GM23338 (cell line): ENCODE data around the gene PTPA. TPM values are rescaled to one million over a fixed set of nuclear protein-coding genes. Genes with fewer than 3 reads are reported as not detected.

ENCODE experiments used
- ATAC-seq: fragments of 200-7000 bp; cut with Tn5 transposase; 3 replicates; pipeline ENCODE4 v1.9.1; 2020
- DNase-seq: peaks from one replicate; pipeline ENCODE4 v3.0.0-alpha.2; 2015; ENCODE audit warnings: low spot score
- H2AFZ ChIP-seq: fragments of 200-600 bp; sonication (generic); 2 replicates; pipeline ENCODE4 v1.8.0; 2016; ENCODE audit warnings: antibody characterized with exemption, mild to moderate bottlenecking, moderate library complexity
- H3F3A ChIP-seq: fragments of 200-600 bp; sonication (generic); replicated peaks from 2 replicates; pipeline ENCODE4 v1.8.0; 2017; ENCODE audit warnings: antibody characterized with exemption, mixed run types, low read depth
- H3K27ac ChIP-seq: fragments of 200-600 bp; sonication (generic); 2 replicates; pipeline ENCODE4 v1.6.1; 2016; ENCODE audit warnings: low read depth
- H3K27me3 ChIP-seq: fragments of 200-600 bp; sonication (generic); 2 replicates; pipeline ENCODE4 v1.8.0; 2016; ENCODE audit warnings: mild to moderate bottlenecking, mixed run types, moderate library complexity; ENCODE audit not compliant: insufficient read depth
- H3K36me3 ChIP-seq: fragments of 200-600 bp; sonication (generic); 2 replicates; pipeline ENCODE4 v1.8.0; 2016; ENCODE audit warnings: mild to moderate bottlenecking; ENCODE audit not compliant: insufficient read depth
- H3K4me1 ChIP-seq: fragments of 200-600 bp; sonication (generic); 2 replicates; pipeline ENCODE4 v1.8.0; 2016; ENCODE audit warnings: mild to moderate bottlenecking, moderate library complexity; ENCODE audit not compliant: insufficient read depth
- H3K4me2 ChIP-seq: fragments of 200-600 bp; sonication (generic); 2 replicates; pipeline ENCODE4 v1.7.1; 2017; ENCODE audit warnings: mixed run types
- H3K4me3 ChIP-seq: fragments of 200-600 bp; sonication (generic); 2 replicates; pipeline ENCODE4 v1.6.1; 2016; ENCODE audit warnings: mixed run types
- H3K79me2 ChIP-seq: fragments of 200-600 bp; sonication (generic); replicated peaks from 2 replicates; pipeline ENCODE4 v1.8.0; 2017; ENCODE audit warnings: mild to moderate bottlenecking; ENCODE audit not compliant: insufficient read depth
- H3K9me2 ChIP-seq: fragments of 200-600 bp; sonication (generic); 2 replicates; pipeline ENCODE4 v1.8.0; 2017; ENCODE audit not compliant: insufficient read depth
- H4K20me1 ChIP-seq: fragments of 200-600 bp; sonication (generic); replicated peaks from 2 replicates; pipeline ENCODE4 v1.8.0; 2017; ENCODE audit warnings: mild to moderate bottlenecking; ENCODE audit not compliant: insufficient read depth
- H3K27ac Mint-ChIP-seq: 2 replicates; pipeline ENCODE4 v1.8.0; 2020; ENCODE audit warnings: inconsistent platforms, mild to moderate bottlenecking, moderate library complexity, mixed read lengths
- H3K27me3 Mint-ChIP-seq: 3 replicates; pipeline ENCODE4 v1.8.0; 2022; ENCODE audit warnings: low read depth, mild to moderate bottlenecking, moderate library complexity, mixed read lengths, inconsistent platforms; ENCODE audit not compliant: insufficient read depth, poor library complexity
- H3K36me3 Mint-ChIP-seq: 3 replicates; pipeline ENCODE4 v1.8.0; 2021; ENCODE audit warnings: low read depth, mild to moderate bottlenecking, inconsistent platforms, moderate library complexity, mixed read lengths
- H3K4me1 Mint-ChIP-seq: 3 replicates; pipeline ENCODE4 v1.8.0; 2020; ENCODE audit warnings: mild to moderate bottlenecking, inconsistent platforms, mixed read lengths
- H3K4me3 Mint-ChIP-seq: 3 replicates; pipeline ENCODE4 v1.8.0; 2021; ENCODE audit warnings: moderate library complexity, mild to moderate bottlenecking, inconsistent platforms, mixed read lengths
- H3K9me3 Mint-ChIP-seq: 3 replicates; pipeline ENCODE4 v1.8.0; 2020; ENCODE audit warnings: moderate library complexity, mild to moderate bottlenecking, inconsistent platforms, mixed read lengths
- EZH2 ChIP-seq: fragments of 200-600 bp; sonication (generic); IDR thresholded peaks from one replicate; pipeline ENCODE4 v1.8.0; 2017; ENCODE audit warnings: antibody characterized with exemption, mild to moderate bottlenecking, low read depth; ENCODE audit not compliant: unreplicated experiment
- EZH2phosphoT487 ChIP-seq: fragments of 200-600 bp; sonication (generic); IDR thresholded peaks from one replicate; pipeline ENCODE4 v1.8.1; 2018; ENCODE audit warnings: antibody characterized with exemption; ENCODE audit not compliant: unreplicated experiment
- JUNB ChIP-seq: IDR thresholded peaks from one replicate; pipeline ENCODE4 v1.6.1; 2016; ENCODE audit warnings: antibody characterized with exemption; ENCODE audit not compliant: unreplicated experiment
- ZNF114 ChIP-seq: fragments of 250-450 bp; sonication (Bioruptor Pico); IDR thresholded peaks from 2 replicates; pipeline ENCODE4 v1.5.0; 2020; ENCODE audit warnings: mild to moderate bottlenecking, moderate library complexity
- ZNF331 ChIP-seq: fragments of 250-450 bp; sonication (Bioruptor Pico); IDR thresholded peaks from 2 replicates; pipeline ENCODE4 v1.5.0; 2020; ENCODE audit warnings: low read depth, mild to moderate bottlenecking, moderate library complexity
- ZNF462 ChIP-seq: fragments of 250-450 bp; sonication (Bioruptor Pico); IDR thresholded peaks from 2 replicates; pipeline ENCODE4 v1.5.0; 2020; ENCODE audit warnings: mild to moderate bottlenecking, moderate library complexity
- polyA plus RNA-seq: library from polyadenylated mRNA; unstranded; fragments of >200 nt; fragmentation: Nextera tagmentation; extraction: Ambion mirVana; gene quantifications from 2 replicates; pipeline ENCODE4 v1.2.1, GENCODE V29; 2016
- total RNA-seq: library from RNA; depleted of rRNA; stranded (reverse); fragments of >200 nt; shearing (Covaris generic); gene quantifications from 2 replicates; pipeline ENCODE4 v1.2.3, GENCODE V29; 2014
- TF ChIP-seq, protein P1 (sequence below): IDR thresholded peaks from 2 replicates; pipeline ENCODE4 v1.6.1; 2016; ENCODE audit warnings: antibody characterized with exemption

PTPA gene
- total and polyA plus RNA-seq, 2 experiments from 2014 or later, result 53.9 to 122 TPM

DNA sequence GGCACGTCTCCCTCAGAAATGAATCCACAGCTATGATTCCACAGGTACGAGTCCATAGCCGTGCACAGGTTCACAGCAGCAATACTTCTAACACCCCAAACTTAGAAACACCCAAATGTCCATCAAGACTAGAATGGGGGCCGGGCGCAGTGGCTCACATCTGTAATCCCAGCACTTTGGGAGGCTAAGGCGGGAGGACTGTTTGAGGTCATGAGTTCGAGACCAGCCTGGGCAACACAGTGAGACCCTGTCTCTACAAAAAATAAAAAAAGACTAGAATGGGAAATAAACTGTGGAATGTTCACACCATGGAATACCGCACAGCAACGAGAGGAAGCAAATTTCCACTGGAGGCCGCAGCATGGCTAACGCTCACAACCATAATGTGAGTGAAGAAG lies 34.6 kb upstream of the PTPA start:
- H4K20me1 ChIP-seq, result no peaks in the 10 kb centered on the region
- H3K79me2 ChIP-seq, result peaks cover 15% of the 10 kb centered on the region
- no peaks in the 10 kb centered on the region for H3K27me3 ChIP-seq
- peaks cover 12% of the 10 kb centered on the region for H3K27me3 Mint-ChIP-seq
- no peak overlapping the region for H3K4me2 ChIP-seq
- TF ChIP-seq JUNB (no peak), EZH2 (no peak), ZNF331 (no peak), ZNF114 (no peak), ZNF462 (CRISPR knock-in tag) (no peak), EZH2phosphoT487 (no peak)
- TF ChIP-seq, protein P1, sequence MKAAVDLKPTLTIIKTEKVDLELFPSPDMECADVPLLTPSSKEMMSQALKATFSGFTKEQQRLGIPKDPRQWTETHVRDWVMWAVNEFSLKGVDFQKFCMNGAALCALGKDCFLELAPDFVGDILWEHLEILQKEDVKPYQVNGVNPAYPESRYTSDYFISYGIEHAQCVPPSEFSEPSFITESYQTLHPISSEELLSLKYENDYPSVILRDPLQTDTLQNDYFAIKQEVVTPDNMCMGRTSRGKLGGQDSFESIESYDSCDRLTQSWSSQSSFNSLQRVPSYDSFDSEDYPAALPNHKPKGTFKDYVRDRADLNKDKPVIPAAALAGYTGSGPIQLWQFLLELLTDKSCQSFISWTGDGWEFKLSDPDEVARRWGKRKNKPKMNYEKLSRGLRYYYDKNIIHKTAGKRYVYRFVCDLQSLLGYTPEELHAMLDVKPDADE, result no peak
- H3K36me3 Mint-ChIP-seq, result no peaks in the 10 kb centered on the region; the same call in 2 of the 3 replicates
- DNase-seq, result no peak
- no peaks in the 10 kb centered on the region for H3K36me3 ChIP-seq
- no peak for ATAC-seq
- no peak overlapping the region for H2AFZ ChIP-seq
- H3F3A ChIP-seq, result 0 out of 2 replicates have a peak, but pooled peaks cover 6% of the 10 kb centered on the region
- H3K4me3 ChIP-seq, result no peak overlapping the region
- H3K4me1 Mint-ChIP-seq, result peaks cover 17% of the 10 kb centered on the region
- no peak overlapping the region for H3K27ac ChIP-seq
- H3K9me2 ChIP-seq, result no peaks in the 10 kb centered on the region
- H3K9me3 Mint-ChIP-seq, result no peaks in the 10 kb centered on the region
- no peak overlapping the region for H3K27ac Mint-ChIP-seq
- peaks cover 15% of the 10 kb centered on the region; the same call in 1 of the 2 replicates for H3K4me1 ChIP-seq
- H3K4me3 Mint-ChIP-seq, result no peak overlapping the region
